ENCODE results near the gene EFEMP2.
A peak's percentile ranks its signal among the peaks of the same experiment; 100 is the strongest.

Gene EFEMP2

DNA sequence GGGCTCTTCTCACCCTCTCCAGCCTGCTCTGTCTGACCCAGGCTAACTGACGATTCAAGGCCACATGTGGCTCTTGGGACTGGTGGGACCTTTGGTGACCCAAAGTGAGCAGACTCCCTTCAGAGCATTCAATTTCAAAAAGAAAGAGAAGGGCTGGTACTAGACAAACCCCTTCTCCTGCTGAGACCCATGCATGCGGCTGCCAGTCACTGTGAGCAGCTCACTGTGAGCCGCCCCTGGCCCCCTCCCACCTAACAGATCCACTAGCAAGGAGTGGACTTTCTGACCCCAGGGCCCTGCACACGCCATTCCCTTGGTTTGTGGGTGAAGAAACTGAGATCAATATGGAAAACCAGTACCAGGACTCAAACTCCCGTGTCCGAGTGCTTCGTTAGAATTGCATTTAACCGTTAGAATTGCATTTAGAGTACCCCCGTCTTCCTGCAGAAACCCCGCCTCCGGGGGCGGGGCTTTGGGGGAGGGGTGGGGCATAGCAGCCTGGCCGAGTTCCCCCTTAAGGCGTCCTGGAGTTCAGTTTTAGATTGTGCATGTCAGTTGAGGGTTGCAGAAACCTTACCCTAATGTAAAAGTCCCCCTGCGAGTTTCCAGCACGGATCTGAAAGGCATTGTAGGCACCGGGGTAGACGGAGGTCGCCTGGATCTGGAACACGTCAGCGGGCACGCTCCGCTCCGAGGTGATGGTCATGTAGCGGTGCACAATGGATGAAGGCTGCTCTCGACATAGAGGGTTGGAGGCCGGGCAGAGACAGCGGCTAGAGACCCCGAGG is 5.1 kb downstream of the EFEMP2 start:
- no peak for DNase-seq (ENCODE audit: extremely low read depth in 1 of 2, low read depth in 1 of 2)

DNA sequence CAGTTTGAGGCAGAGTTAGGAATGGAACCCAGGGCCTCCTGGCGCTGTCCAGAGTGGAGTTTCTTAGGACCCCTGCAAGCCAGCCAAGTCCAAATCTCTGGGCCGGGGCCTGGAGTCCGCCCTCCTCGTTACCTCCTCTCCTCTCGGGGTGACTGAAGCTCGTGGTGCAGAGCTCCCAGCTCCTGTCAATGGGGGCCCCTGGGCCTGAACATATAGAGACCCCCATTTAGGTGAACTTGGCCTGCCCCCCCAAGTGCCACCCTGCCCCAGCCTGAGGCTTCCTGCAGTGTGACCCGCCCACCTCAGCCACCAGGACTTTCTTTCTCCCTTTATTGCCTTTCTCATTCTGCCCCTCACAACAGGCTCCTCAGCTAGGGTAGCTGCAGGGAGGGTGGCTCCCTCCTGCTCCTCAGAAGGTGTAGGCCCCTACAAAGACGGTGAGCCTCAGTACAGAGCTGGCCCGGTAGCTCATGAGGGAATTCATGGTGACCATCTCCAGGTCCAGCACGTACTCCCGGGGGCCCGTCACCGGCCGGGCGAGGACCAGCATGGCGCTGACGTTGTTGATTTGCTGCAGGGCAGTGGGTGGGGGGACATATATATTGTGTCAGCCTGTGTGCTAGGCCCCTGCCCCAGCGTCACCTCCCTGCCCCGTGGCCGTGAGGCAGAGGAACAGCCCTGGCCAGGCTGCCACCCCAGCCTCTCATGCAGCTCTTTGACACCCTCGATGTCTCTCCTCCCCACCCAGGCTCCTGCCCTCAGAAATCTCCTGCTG is 5.9 kb downstream of the EFEMP2 start:
- DNase-seq (ENCODE audit: extremely low read depth in 1 of 2, low read depth in 1 of 2), result no peak

DNA sequence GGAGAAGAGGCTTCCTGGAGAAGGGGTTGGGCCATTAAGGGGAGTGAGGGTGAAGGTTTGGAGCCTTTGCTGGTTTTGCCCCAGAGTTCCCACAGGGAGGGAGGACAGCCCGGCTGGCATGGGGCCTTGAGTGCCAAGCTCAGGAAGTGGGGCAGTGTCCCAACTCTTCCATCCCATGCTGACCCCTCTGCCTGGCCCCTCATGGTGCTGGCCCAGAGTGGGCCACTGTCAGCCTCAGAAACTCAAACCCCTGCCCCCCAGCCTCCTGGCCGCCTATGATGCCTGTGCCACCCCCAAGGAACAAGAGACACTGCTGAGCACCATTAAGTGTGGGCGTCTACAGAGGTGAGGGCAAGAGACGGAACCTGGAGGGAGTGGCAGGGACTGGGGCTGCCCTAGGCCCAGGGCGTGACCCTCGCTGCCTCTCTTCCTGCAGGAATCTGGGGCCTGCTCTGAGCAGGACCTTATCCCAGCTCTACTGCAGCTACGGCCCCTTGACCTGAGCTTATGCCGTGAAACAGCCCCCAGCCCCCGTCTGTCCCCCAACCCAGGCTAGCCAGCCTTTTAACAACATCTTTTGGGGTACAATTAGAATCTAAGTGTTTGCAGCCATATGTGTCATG is 6.9 kb downstream of the EFEMP2 start:
- DNase-seq (ENCODE audit: extremely low read depth in 1 of 2, low read depth in 1 of 2), result no peak

DNA sequence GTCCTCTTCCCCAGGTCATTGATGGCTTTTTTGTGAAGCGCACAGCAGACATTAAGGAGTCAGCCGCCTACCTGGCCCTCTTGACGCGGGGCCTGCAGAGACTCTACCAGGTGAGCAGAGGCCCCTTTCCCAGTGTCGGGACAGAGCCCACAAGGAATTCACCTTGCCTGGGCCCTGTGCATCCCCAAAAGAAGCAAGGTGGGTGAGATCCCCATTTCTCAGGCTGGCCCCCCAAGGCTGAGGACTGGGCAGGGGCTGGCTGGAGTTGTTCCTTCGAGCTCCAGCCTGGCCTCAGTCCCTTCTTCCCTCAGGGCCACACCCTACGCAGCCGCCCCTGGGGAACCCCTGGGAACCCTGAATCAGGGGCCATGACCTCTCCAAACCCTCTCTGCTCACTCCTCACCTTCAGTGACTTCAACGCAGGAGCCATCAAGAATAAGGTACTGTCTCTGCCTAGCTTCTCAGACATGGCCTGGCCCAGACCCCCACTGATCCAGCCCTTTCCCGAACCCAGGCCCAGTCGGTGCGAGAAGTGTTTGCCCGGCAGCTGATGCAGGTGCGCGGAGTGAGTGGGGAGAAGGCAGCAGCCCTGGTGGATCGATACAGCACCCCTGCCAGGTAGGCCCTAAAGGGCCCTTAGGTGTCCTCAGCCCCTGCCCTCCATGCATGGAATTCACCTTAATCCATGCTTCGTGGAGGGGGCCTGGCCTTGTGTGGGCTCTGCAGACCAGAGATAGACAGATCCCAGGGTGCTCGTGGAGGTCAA is 7.7 kb downstream of the EFEMP2 start:
- no peak for DNase-seq (ENCODE audit: extremely low read depth in 1 of 2, low read depth in 1 of 2)

DNA sequence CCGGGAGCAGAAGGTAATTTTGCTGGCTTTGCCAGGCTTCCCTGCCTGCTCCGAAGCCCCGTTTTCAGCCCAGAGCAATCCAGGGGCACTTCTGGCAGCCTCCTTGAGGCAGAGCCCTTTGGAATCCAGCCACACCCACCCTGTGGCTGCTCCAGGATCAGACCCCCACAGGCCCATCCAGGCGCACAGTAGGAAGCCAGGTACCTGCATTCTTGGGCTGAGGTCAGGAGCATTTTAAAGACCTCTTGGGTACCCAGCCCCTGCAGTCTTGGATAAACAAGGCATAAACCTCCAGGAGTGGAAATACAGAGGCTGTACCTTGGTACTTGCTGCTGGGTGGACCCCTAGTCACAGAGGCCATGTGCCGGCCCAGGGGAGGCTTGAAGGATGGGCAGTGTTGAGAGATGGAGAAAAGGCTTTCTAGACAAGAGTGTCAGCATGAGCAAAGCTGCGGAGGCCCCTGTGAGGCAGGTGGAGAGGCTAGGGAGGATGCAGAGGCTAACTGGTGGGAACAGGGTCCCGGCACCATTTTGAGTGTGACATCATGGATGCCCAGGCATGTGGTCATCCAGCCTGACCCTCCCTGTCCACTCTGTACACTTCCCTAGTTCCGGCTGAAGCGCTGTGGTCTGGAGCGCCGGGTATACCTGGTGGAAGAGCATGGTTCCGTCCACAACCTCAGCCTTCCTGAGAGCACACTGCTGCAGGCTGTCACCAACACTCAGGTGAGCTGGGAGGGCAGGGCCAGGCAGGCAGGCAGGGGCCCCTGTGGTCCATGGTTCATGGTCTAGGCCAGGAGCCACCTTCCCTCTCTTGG is 8.5 kb downstream of the EFEMP2 start:
- DNase-seq (ENCODE audit: extremely low read depth in 1 of 2, low read depth in 1 of 2), result no peak

DNA sequence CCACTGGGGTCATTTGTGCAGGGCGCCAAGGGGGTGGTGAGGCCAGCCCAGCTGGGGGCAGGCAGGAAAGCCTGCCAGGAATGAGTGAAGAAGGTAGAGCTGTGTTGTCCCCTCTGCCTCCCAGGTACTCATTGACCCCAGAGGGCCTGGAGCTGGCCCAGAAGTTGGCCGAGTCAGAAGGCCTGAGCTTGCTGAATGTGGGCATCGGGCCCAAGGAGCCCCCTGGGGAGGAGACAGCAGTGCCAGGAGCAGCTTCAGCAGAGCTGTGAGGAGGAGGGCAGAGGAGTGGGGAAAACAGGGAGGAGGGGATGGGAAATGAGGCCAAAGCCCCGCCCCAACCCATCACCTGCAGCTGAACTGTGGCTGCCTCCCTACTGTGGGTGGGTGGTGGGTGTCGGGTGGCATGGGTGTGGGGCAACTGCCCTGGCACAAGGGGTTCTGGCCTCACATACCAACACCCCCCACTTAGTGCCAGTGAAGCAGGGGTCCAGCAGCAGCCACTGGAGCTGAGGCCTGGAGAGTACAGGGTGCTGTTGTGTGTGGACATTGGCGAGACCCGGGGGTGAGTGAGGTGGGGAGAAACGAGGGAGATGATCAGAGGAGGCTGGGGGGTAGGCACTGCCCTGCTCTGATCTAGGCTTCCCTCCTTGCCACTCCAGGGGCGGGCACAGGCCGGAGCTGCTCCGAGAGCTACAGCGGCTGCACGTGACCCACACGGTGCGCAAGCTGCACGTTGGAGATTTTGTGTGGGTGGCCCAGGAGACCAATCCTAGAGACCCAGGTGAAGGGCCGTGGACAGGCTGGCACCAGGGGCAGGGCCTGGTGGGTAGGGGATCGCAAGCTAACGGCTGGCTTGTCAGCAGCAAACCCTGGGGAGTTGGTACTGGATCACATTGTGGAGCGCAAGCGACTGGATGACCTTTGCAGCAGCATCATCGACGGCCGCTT is 9.4 kb downstream of the EFEMP2 start:
- no peak for DNase-seq (ENCODE audit: extremely low read depth in 1 of 2, low read depth in 1 of 2)

DNA sequence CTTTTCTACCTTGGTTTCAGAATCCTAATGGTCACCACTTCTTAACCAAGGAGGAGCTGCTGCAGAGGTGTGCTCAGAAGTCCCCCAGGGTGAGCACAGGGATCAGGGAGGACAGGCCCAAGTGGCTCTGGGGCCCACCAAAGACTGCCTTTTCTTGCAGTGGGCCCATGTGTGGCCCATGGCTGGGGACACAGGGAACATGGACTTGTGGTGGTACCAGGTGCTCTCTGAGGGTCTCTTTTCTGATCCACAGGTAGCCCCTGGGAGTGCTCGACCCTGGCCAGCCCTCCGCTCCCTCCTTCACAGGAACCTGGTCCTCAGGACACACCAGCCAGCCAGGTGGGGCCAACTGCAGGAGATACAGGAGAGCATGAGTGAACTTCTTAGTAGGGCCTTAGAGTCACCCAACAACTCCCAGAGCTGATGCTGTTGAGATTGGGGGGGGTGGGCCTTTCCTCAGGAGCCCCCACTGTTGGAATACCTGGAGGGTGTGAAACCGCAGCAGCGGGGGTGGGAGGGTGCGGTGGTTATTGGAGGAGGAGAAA is 10.3 kb downstream of the EFEMP2 start:
- DNase-seq (ENCODE audit: extremely low read depth in 1 of 2, low read depth in 1 of 2), result no peak

DNA sequence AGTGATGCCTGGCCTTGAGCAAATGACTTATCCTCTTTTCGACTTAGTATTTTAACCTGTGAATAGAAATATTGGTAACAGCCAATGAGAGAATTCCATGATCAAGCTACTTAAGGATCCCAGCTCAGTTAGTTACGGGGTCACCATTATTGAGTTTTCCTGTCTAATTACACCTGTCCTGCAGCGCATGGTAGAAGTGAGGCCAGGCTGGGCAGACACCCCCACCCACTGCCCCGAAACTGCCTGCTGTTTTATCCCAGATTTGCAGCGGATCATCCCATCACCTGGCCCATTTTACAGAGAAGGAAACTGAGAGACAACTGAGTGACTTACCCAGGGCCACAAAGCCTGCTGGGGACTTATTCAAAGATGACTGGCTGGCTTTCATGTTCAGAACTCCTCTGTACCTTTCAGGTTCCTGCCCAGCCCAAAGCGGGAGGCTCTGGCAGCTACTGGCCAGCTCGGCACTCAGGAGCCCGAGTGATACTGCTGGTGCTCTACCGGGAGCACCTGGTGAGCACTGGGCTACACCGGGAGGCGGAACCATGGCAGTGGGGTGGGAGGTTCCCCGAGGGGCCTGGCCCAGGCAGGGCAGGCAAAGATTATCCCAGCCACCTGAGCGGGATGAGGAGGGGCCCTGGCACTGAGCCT is 10.9 kb downstream of the EFEMP2 start:
- DNase-seq (ENCODE audit: extremely low read depth in 1 of 2, low read depth in 1 of 2), result no peak

DNA sequence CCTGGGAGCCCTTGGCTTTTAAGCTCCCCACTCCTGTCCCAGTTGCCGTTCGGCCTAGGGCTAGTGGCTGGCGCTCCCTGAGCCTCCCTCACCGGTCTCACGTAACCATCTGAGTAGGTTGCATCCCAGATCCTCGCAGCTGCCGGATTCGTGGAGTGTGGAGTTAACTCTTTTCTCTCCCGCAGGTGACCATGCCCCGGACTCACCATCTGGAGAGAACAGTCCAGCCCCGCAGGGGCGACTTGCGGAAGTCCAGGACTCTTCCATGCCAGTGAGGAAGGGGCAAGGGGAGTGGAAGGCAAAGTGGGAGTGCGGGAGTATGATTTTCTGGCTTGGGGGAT is 11.5 kb downstream of the EFEMP2 start:
- DNase-seq (ENCODE audit: extremely low read depth in 1 of 2, low read depth in 1 of 2), result no peak

DNA sequence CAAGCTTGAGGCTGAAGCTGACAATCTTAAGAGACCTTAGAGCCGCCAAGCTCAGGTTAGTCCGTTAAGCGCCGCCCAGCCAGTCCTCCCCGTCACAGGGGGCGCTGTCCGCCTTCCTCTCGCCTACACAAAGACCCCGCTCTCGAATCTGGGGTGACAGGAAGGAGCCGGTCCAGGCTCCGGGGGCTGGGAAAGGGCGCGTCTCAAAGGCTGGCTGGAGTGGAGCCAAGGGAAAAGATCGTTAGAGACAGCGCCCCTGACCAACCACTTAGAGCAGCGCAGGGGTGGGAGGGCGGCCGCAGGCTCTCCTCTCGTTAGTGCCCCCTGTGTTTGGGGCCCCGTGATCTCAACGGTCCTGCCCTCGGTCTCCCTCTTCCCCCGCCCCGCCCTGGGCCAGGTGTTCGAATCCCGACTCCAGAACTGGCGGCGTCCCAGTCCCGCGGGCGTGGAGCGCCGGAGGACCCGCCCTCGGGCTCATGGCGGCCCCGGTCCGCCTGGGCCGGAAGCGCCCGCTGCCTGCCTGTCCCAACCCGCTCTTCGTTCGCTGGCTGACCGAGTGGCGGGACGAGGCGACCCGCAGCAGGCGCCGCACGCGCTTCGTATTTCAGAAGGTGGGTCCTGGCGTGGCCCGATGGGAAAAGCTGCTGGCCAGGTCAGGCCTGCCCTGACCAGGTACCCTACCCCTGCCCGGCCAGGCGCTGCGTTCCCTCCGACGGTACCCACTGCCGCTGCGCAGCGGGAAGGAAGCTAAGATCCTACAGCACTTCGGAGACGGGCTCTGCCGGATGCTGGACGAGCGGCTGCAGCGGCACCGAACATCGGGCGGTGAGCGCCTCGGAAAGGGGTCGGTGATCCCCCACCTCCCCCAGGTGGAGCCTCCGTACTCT is 12.1 kb downstream of the EFEMP2 start, which contains the start of gene MUS81:
Gene MUS81 (plus strand): TSS at position 156 of the 887 bp plus-strand sequence. CDS start 321 bp downstream, at position 477.
- peak; percentile 92 to 95 for DNase-seq (ENCODE audit: extremely low read depth in 1 of 2, low read depth in 1 of 2)

DNA sequence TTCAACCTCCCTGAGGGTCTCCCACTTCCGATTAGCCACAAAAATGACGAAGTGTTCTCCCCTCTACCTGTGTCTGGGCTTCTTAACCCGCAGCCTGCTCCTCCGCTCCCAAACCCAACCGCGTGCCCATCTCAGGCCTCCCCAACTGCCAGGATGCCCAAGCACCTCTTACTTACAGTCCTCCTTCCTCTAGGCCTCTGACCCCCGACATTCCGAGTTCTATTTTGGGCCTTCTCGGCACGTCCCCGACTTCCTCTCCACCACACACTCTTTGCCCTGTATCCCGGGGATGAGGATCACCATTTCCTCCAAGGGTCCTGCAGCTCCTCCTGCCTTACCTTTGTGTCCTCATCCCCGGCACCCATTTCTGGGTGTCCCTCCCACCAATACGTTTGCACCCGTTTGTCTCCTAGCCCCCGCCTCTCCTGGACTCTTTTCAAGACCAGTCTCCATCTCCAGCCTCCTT is 12.8 kb downstream of the EFEMP2 start:
- no peak for DNase-seq (ENCODE audit: extremely low read depth in 1 of 2, low read depth in 1 of 2)

DNA sequence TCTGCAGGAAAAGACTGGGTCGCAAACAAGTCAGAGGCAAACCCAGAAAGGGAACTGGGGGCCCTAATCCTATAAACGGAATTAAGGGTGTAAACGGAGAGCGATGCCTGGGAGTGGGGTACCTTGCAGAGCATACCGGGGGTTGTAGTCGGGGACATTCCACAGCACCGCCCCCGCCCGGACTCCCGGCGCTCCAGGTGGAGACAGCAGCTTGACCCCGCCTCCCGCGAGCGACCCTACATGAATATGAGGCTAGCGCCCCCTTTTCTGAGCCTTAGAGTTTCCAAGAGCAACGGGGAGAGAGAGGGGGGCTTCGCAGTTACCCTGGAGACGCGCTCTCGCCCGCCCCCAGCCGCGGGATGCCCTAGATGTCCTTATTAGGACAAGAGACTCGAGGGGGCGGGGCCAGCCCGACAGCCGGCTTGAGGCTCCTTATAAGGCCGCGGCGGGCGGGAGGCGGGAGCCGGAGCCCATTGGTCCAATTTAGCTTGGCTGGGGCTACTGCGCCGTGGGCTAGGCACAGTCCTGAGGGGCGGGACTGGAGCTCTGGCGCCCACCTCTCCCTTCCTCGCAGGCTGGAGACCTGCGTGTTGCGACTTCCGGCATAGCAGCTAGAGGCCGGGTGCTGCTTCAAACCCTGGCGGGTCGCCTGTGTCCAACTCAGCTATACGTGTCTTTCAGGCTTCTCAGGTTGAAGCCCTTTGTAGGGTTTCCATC is 13.3 kb downstream of the EFEMP2 start:
- peak; percentile 96 to 100 for DNase-seq (ENCODE audit: extremely low read depth in 1 of 2, low read depth in 1 of 2)

DNA sequence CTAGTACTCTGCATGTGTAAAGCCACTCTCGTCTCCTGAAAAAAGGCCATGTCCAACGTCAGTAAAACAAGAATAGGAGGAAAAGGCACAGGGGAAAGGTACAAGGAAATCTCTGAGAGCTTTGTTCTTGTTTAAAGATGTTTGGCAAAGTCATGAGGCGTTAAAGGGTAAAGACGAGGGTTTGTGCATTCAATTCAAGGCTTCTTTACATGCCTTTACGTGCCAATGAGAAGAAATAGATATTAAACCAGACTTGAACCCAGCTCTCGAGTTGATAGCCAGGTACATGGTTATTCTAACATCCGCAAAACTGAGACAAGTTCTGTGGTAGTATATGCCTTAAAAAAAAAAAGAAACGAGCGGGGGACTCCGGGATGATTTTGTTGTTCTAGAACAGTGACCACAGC is 13.9 kb downstream of the EFEMP2 start:
- DNase-seq (ENCODE audit: extremely low read depth in 1 of 2, low read depth in 1 of 2), result no peak

DNA sequence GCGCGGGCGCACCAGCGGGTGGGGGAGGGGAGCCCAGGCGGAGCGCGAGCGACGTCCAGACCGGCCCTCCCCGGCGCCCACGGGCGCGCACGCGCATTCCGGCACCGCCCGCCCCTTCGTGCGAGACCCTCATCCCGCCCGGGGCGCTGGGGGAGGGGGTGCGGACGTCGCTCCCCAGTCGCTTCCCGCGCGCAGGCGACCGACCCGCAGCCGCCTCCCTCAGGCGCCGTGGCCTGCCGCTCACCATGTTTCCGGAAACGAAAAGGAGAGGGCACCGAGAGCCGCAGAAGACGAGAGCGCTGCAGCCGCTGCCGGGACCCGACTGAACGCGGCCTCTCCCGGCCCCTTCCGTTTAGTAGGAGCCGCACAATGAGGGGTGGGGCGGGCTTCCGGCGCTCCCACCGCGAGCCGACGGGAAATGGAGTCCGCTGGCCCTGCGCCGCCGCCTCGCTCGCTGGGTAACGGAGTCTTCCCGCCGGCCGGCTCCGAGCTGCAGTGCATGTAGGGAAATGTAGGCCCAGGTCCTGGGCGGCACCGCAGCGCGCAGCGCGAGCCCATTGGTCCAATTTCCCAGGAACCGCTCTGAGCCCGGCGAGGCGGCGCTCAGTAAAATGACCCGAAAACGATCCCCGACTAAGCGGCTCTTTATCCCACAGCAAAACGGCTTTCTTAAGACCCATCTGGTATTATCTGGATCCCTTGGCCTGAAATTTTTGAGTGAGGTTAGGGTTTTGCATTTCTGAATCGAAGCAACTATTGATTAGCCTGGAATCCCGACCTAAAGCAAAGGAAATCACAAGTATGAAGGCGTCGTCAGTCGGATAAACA is 14.5 kb downstream of the EFEMP2 start, which contains the start of gene CFL1:
Gene CFL1 (minus strand): TSS at position 328 of the 828 bp plus-strand sequence. CDS start 81 bp downstream, at position 247.
- peak; percentile 96 to 97 for DNase-seq (ENCODE audit: extremely low read depth in 1 of 2, low read depth in 1 of 2)

DNA sequence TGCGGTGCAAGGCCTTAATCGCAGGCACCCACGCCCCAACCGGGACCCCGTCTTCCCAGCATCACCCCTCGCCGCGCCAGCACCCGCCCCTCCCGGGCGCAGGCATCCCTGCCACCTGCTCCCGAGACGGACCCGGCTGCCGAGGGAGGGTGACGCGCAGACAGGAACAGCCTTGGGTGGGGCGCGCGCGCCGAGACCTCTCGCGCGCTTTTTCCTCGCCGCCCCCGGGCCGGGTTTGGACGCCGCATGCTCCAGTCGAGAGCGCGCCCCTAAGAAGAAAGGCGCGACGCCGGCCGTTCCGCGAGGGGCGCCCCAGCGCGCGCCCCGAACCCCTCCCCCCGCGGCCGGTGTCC is 15.1 kb downstream of the EFEMP2 start:
- no peak for DNase-seq (ENCODE audit: extremely low read depth in 1 of 2, low read depth in 1 of 2)
